ENCODE results near the gene PVRIG.
"Not testable (repeated sequence)": the region's sequence is repeated elsewhere in the genome, so short reads cannot be mapped to it uniquely, and the experiment has no call there.

DNA sequence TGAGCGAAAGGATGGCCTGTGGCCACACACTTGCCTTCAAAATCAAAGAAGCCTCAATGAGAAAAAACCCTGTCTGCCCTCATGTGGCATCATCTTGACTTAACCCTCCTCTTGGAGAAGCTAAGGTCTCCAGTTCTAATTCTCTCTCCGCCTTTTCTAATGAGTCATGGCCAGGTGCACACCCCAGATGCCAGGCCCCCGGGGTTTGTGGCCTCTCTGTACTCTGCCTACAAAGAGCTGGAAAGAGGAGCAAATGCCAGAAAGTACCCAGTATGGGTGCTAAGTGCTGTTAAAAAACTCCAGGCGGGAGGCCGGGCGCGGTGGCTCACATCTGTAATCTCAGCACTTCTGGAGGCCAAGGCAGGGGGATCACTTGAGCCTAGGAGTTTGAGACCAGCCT lies 20.2 kb downstream of the PVRIG start:
- not testable (repeated sequence) for TF ChIP-seq RAD21 (conservative IDR thresholded peaks at IDR 0.05); EP300 (conservative IDR thresholded peaks at IDR 0.05; ENCODE audit: poor library complexity, severe bottlenecking); TAF1 (IDR thresholded peaks at IDR 0.05; ENCODE audit: low read depth); POLR2AphosphoS5 (IDR thresholded peaks at IDR 0.05); SMC3 (conservative IDR thresholded peaks at IDR 0.05; ENCODE audit: poor library complexity); EZH2 (IDR thresholded peaks at IDR 0.05; ENCODE audit: borderline replicate concordance, insufficient read depth, low read length, poor library complexity, severe bottlenecking); MXI1 (conservative IDR thresholded peaks at IDR 0.05; ENCODE audit: poor library complexity, severe bottlenecking)
- TF ChIP-seq, protein P1, sequence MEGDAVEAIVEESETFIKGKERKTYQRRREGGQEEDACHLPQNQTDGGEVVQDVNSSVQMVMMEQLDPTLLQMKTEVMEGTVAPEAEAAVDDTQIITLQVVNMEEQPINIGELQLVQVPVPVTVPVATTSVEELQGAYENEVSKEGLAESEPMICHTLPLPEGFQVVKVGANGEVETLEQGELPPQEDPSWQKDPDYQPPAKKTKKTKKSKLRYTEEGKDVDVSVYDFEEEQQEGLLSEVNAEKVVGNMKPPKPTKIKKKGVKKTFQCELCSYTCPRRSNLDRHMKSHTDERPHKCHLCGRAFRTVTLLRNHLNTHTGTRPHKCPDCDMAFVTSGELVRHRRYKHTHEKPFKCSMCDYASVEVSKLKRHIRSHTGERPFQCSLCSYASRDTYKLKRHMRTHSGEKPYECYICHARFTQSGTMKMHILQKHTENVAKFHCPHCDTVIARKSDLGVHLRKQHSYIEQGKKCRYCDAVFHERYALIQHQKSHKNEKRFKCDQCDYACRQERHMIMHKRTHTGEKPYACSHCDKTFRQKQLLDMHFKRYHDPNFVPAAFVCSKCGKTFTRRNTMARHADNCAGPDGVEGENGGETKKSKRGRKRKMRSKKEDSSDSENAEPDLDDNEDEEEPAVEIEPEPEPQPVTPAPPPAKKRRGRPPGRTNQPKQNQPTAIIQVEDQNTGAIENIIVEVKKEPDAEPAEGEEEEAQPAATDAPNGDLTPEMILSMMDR (IDR thresholded peaks at IDR 0.05; ENCODE audit: poor library complexity, severe bottlenecking) = not testable (repeated sequence)
- TF ChIP-seq, protein P2, sequence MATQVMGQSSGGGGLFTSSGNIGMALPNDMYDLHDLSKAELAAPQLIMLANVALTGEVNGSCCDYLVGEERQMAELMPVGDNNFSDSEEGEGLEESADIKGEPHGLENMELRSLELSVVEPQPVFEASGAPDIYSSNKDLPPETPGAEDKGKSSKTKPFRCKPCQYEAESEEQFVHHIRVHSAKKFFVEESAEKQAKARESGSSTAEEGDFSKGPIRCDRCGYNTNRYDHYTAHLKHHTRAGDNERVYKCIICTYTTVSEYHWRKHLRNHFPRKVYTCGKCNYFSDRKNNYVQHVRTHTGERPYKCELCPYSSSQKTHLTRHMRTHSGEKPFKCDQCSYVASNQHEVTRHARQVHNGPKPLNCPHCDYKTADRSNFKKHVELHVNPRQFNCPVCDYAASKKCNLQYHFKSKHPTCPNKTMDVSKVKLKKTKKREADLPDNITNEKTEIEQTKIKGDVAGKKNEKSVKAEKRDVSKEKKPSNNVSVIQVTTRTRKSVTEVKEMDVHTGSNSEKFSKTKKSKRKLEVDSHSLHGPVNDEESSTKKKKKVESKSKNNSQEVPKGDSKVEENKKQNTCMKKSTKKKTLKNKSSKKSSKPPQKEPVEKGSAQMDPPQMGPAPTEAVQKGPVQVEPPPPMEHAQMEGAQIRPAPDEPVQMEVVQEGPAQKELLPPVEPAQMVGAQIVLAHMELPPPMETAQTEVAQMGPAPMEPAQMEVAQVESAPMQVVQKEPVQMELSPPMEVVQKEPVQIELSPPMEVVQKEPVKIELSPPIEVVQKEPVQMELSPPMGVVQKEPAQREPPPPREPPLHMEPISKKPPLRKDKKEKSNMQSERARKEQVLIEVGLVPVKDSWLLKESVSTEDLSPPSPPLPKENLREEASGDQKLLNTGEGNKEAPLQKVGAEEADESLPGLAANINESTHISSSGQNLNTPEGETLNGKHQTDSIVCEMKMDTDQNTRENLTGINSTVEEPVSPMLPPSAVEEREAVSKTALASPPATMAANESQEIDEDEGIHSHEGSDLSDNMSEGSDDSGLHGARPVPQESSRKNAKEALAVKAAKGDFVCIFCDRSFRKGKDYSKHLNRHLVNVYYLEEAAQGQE (IDR thresholded peaks at IDR 0.05; ENCODE audit: borderline replicate concordance) = not testable (repeated sequence)

Measured in neural cell (in vitro differentiated cells).